Endodermal cell (in vitro differentiated cells): ENCODE data around the gene GLT6D1. TPM values are rescaled to one million over a fixed set of nuclear protein-coding genes. Genes with fewer than 3 reads are reported as not detected.

Experiments
- DNase-seq: peaks from one replicate; pipeline ENCODE4 v3.0.0-alpha.2; 2017
- H3K27ac ChIP-seq: 2 replicates; pipeline ENCODE4 v1.5.1; 2013; ENCODE audit warnings: mild to moderate bottlenecking, low read depth, low read length, moderate library complexity
- H3K27me3 ChIP-seq: 2 replicates; pipeline ENCODE4 v1.6.1; 2013; ENCODE audit warnings: mild to moderate bottlenecking, low read length, moderate library complexity; ENCODE audit not compliant: insufficient read depth, control insufficient read depth, poor library complexity, severe bottlenecking
- H3K36me3 ChIP-seq: 2 replicates; pipeline ENCODE4 v1.7.0; 2013; ENCODE audit warnings: mild to moderate bottlenecking, low read length, moderate library complexity; ENCODE audit not compliant: control insufficient read depth, insufficient read depth
- H3K4me1 ChIP-seq: one replicate; pipeline ENCODE4 v1.7.0; 2013; ENCODE audit warnings: low read length; ENCODE audit not compliant: control insufficient read depth, insufficient read depth
- H3K4me3 ChIP-seq: 2 replicates; pipeline ENCODE4 v1.5.1; 2013; ENCODE audit warnings: mild to moderate bottlenecking, low read length, moderate library complexity
- H3K9ac ChIP-seq: 2 replicates; pipeline ENCODE4 v1.6.1; 2013; ENCODE audit warnings: mild to moderate bottlenecking, low read length, moderate library complexity; ENCODE audit not compliant: poor library complexity, severe bottlenecking; ENCODE audit errors: extremely low read depth
- H3K9me3 ChIP-seq: 2 replicates; pipeline ENCODE4 v1.6.1; 2013; ENCODE audit warnings: mild to moderate bottlenecking, low read length, moderate library complexity; ENCODE audit not compliant: control insufficient read depth
- H3K27ac Mint-ChIP-seq: 2 replicates; pipeline ENCODE4 v1.8.0; 2020; ENCODE audit warnings: mixed read lengths
- H3K27me3 Mint-ChIP-seq: 2 replicates; pipeline ENCODE4 v1.8.0; 2021; ENCODE audit warnings: mild to moderate bottlenecking, mixed read lengths; ENCODE audit not compliant: insufficient read depth
- H3K36me3 Mint-ChIP-seq: 2 replicates; pipeline ENCODE4 v1.8.0; 2020; ENCODE audit warnings: low read depth, mixed read lengths
- H3K4me1 Mint-ChIP-seq: 2 replicates; pipeline ENCODE4 v1.8.0; 2020; ENCODE audit warnings: mixed read lengths
- H3K4me3 Mint-ChIP-seq: 2 replicates; pipeline ENCODE4 v1.8.0; 2020; ENCODE audit warnings: mild to moderate bottlenecking, moderate library complexity, mixed read lengths
- H3K9me3 Mint-ChIP-seq: 2 replicates; pipeline ENCODE4 v1.8.0; 2020; ENCODE audit warnings: mild to moderate bottlenecking, mixed read lengths
- CTCF ChIP-seq: fragments of 200-600 bp; sonication (generic); conservative IDR thresholded peaks from 2 replicates; pipeline ENCODE4 v1.5.0; 2021; ENCODE audit warnings: antibody characterized with exemption, mild to moderate bottlenecking
- WGBS, 2 experiments: methylation state at CpG; one replicate each; pipeline versions ENCODE4 v1.1.5 to v1.1.7; 2013; ENCODE audit warnings: missing lambda C conversion rate in 2 of 2, mixed read lengths in 1 of 2; ENCODE audit not compliant: insufficient coverage in 1 of 2, insufficient read length in 1 of 2; 5-methylcytosine and 5-hydroxymethylcytosine counted together
- total RNA-seq, 2 donors: library from RNA; stranded (reverse); fragmentation: NEBNext Ultra II Directional in 1 of 2; extraction: Animal tissue kit (Norgen Biotek cat#: 25700) in 1 of 2; gene quantifications; 2 replicates in 1 of 2; 3 replicates in 1 of 2; pipeline ENCODE4 v1.2.1, GENCODE V29; 2021

Gene GLT6D1
- total RNA-seq, 2 donors from 2014 or later, result 0.60 TPM; not detected in 1

DNA sequence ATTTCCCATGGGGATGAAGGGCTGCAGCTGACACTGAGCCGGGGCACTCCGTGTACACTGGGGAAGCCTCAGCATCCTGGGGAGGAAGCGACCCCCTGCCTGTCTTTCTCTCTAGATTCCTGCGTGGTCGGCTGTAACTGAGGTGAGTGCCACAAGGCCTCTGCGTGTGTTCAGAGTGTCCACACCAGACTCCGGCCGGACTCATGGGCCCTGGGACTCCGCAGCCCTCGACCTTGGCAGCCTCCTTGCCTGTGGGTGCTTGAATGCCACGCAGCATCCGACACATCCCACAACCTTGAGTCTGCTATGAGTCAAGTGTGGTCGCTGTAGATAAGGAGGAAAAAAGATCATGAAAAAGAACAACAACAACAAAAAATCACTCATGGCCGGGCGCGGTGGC lies 54.4 kb downstream of the GLT6D1 start:
- no peak for DNase-seq
- TF ChIP-seq CTCF, result no peak
- 86 to 87% methylated on average over 7 to 16 of the region's 16 CpGs for WGBS, 2 experiments

DNA sequence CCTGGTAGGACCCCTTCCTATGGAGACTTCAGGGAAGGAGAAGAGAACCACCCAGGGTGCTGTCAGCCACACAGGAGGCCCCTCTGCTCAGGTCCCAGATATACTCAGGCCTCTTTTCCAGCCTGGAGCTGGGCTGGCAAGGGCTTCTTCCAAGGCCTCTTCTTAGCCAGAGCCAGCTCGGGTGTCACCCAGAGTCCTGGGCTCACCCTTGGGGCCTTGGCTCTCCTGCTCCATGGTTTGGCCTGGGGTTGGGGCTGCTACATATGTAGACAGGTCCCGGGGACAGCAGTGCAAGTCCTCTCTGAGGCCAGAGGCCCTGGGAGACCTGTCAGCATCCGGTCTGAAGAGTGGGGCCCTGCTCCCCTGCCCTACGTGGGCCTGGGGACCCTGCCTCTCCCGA lies 55.0 kb downstream of the GLT6D1 start:
- H3K27me3 Mint-ChIP-seq, result peaks cover 3% of the 10 kb centered on the region

More for the DNA sequence above, 54.4 kb downstream of the GLT6D1 start:
- no peaks in the 10 kb centered on the region for H3K9me3 ChIP-seq
- H3K4me3 ChIP-seq, result no peak overlapping the region
- Mint-ChIP-seq H3K4me1 (no peaks in the 10 kb centered on the region), H3K27me3 (peaks cover 3% of the 10 kb centered on the region), H3K9me3 (peaks cover 10% of the 10 kb centered on the region), H3K36me3 (no peaks in the 10 kb centered on the region), H3K4me3 (no peak overlapping the region), H3K27ac (no peak overlapping the region)
- H3K4me1 ChIP-seq, result no peaks in the 10 kb centered on the region
- no peak overlapping the region for H3K27ac ChIP-seq
- H3K27me3 ChIP-seq, result no peaks in the 10 kb centered on the region
- H3K36me3 ChIP-seq, result no peaks in the 10 kb centered on the region
- H3K9ac ChIP-seq, result no peak overlapping the region

DNA sequence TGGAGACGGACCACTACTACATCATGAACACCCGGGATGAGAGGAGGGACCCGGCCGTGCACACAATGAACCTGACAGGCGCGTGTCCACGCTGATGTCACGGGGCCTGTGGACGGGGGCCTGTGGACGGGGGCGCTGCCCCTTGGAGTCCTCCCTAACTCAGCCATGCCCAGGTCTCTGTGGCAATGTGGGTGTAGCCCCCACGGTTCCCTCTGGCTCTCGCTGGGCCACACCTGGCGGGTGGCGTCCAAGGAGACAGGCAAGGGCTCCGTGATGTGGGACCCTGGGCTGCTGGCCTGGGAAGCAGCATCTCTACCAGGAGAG lies 55.7 kb downstream of the GLT6D1 start:
- Mint-ChIP-seq H3K36me3 (no peaks in the 10 kb centered on the region), H3K27ac (no peak overlapping the region)

More for the DNA sequence above, 55.0 kb downstream of the GLT6D1 start:
- Mint-ChIP-seq H3K4me3 (no peak overlapping the region), H3K36me3 (no peaks in the 10 kb centered on the region), H3K9me3 (peaks cover 10% of the 10 kb centered on the region), H3K27ac (no peak overlapping the region), H3K4me1 (no peaks in the 10 kb centered on the region)
- Histone ChIP-seq H3K36me3 (no peaks in the 10 kb centered on the region), H3K27ac (no peak overlapping the region), H3K27me3 (no peaks in the 10 kb centered on the region), H3K4me3 (no peak overlapping the region), H3K4me1 (no peaks in the 10 kb centered on the region), H3K9ac (no peak overlapping the region), H3K9me3 (no peaks in the 10 kb centered on the region)
- 85 to 89% methylated on average over 4 to 5 of the region's 5 CpGs for whole genome bisulfite sequencing, 2 experiments
- no peak for DNase-seq
- no peak for TF ChIP-seq CTCF

More for the DNA sequence above, 55.7 kb downstream of the GLT6D1 start:
- Mint-ChIP-seq H3K9me3 (peaks cover 10% of the 10 kb centered on the region), H3K27me3 (peaks cover 3% of the 10 kb centered on the region), H3K4me3 (no peak overlapping the region), H3K4me1 (no peaks in the 10 kb centered on the region)
- DNase-seq, result no peak
- Histone ChIP-seq H3K4me3 (no peak overlapping the region), H3K36me3 (no peaks in the 10 kb centered on the region), H3K4me1 (no peaks in the 10 kb centered on the region), H3K9me3 (no peaks in the 10 kb centered on the region), H3K9ac (no peak overlapping the region), H3K27me3 (no peaks in the 10 kb centered on the region), H3K27ac (no peak overlapping the region)
- no peak for TF ChIP-seq CTCF
- 93 to 99% methylated on average over 14 to 16 of the region's 16 CpGs for WGBS, 2 experiments
